ENCODE measurements around the gene FBXO31.

DNA sequence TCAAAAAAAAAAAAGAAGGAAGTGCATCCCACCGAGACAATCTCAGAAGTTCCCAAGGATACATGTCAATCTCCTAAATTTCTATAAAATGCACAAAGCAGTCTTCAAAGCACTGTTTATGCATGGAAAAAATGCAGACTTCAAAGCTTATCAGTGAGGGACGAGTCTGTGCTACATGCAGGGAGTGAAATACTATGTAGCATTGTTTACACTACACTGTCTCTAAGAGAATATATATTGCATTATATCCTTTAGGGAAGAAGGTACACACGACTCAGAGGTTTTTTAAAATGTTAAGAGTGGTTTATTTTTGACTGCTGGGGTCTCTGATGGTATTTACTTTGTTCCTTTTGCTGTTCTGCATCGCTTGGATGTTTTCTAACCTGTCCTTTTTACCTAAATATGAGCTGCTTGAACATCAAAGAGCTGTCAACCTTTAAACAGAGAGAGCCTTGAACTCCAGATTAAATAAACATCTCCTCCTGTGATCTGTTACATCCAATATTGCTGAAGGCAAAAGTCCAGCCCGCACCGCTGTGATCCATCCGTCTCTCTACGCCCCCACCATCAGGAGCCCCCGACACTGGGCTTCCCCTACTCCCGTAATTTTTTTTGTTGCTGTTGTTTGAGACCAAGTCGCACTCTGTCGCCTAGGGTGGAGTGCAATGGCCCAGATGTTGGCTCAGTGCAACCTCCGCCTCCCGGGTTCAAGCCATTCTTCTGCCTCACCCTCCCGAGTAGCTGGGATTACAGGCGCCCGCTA is 1.4 kb downstream of the FBXO31 start:
- TF ChIP-seq CTCF (IDR thresholded peaks at IDR 0.05): no peak
- TF ChIP-seq POLR2A (IDR thresholded peaks at IDR 0.05): no peak

All from adrenal gland (tissue), 5 donors.